Measurements from ENCODE around the gene MORN5.

Gene MORN5

DNA sequence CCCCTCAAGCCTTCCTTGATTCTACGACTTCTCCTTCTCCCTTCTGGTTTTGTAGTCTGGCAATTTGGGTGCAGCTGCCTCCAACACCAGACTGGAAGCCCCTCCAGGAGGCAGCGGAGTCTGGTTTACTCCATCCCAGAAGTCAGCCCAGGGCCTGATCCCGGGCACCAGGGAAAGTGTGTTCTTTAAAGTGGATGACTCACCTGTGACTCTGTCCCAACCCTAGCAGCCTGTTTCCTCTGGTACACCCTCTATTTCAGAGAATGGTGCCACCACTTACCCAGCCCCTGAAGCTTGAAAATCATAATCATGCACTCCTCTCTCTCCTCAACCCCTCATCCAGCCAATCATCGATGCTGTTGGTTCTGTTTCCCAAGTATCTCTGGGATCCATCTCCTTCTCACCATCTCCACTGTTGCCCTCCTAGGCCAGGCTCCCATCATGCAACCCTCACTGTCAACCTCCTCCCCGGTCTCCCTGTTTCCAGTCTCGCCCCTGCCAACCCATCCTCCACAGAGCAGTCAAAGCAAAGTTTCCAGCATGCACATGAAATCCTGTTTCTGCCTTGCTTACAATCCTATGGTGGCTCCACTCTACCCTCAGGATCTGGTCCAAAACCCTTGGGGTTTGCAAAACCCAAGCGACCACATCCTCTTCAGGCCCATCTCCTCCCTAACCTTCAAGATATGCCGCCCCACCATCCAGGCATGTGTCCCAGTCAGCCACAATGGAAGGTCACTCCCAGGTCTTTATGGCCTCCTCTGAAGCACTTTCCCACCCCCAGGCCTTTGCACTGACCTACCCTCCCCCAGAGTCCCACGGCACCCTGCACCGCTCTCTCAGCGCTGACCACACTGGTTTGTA is 58.6 kb downstream of the MORN5 start:
- DNase-seq = no peak

DNA sequence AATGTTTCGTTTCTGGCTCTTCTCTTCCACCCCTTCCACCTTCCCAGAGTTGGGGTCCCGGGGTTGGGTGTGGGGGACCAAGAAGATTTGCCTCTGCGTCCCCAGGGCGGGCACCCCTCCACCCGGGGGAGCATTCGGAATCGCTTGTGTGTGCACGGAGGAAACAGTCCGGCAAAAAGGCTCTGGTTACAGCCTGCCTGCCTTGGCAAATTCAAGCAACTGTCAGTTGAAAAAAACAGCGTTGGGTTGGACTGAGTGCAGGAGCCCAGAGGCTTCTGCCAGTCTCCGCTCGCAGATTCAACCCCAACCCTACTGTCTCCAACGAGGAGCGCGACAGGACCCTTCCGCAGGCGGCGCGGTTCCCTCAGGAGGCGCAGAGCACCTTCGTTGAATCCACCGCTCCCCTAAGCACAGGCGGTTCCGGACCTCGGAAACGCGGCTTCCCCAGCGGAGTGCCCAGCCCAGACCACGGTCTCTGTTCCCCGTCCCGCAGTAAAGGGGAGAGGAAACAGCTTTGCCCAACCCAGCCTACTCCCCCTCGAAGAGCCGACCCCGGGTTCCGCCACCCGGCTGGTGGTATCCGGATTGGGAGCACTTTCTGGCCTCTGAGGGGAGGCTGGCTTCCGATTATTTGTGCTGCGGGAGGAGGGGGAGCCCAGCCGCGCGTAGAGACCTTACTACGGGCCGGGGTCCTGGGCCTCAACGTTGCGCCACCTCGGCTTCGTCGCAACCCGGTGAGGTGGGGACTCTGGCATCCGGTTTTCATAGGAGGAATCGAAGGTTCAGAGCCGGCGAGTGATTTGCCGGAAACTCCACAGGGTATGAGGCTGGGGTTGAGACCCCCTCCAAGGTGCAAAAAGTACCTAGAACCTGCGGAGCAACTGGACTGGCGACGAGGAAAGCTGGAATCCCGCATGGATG is 59.5 kb downstream of the MORN5 start:
- DNase-seq = no peak

- no peak for DNase-seq
Observed at GRCh38 chr9:122219856-122220672, 60.4 kb downstream of the MORN5 start.

- no peak for DNase-seq
Observed at GRCh38 chr9:122220673-122221182, 61.0 kb downstream of the MORN5 start.

DNA sequence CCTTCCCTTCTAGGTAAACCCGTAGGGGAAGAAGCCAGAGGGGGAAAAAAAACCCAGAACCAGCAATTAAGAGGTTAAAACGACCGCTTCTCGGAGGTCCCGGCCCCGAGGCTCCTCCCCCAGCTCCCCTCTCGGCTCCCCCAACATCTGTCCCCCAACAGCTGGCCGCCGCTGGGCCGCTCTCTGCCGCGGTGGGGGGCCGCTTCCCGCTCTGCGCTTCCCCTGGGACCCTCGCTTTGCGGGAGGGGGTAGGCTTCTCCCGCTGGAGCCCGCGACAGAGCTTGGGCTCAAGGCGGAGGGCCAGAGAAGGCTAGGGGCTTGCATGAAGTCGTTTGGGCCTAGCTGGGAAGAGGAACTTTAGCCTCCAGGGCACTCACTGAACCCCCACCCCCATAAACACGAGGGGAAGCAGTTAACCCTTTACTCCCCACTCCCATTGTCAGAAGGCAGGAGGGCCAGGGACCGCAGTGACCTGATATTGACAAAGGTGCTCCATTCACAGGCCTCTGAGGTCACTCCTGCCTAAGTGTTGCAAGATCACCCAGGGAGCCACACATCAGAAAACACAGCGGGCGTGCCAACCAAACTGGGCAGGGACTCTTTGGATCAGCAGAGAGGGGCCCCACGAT is 61.6 kb downstream of the MORN5 start:
- DNase-seq = no peak

DNA sequence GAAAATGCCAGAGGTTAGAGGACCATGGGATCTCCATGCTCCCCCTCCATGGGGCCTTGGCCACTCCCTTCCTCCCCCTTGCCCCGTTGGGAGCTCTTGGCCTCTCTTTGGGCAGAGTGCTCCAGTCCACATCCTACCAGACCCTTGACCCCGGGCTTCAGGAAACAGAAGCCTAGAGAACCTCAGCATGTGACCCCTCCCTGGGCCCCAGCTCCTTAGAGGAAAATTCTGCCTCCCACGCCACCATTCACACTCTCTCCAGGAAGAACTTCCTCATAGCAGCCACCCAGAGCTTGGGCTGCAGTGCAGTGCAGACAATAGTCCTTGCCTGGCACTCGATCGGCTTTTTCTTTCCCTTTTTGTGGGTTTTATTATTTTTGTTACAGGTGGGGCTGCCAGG is 63.1 kb downstream of the MORN5 start:
- no peak for DNase-seq

GRCh38 chr9:122223435-122223834 is 63.7 kb downstream of the MORN5 start:
- DNase-seq = no peak

DNA sequence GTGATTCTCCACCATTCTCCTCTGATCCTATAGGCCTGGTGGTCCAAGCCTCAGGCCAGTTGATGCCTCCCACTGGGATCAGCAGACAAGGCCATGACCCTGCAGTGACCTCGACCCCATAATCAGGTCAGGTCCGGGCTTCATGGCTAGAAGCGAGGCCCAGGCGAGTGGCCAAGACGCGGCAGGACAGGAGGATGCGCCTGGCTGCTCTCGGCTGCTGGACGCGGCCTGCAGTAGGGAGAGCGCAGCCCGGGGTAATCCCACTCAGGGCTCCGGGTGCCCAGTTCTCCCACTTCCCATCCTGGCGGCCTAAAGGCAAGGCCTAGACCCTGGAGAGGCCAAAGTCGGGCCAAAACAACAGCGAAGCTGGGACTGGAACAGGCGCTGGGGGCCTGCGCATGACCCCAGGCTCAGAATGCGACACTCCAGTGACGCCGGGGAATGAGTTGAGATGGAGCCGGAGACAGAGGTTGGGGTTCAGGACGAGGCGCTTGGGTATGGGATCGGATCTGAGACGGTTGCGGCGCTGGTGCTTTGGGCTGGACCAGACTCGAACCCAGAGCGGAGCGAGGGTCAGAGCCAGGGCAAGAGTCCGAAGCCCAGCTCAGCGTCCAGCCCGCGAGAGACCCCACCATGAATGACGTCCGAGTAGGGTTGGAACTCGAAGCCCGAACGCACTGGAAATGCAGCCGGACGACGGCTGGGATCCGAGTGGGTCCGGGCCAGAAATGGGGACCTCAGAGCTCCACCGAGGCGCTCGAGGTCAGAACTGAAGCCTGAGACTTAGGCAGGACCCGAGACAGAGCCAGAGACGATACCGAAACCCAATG is 65.8 kb downstream of the MORN5 start:
- no peak for DNase-seq

- DNase-seq = no peak
Observed at GRCh38 chr9:122226142-122226757, 66.5 kb downstream of the MORN5 start.

- no peak for DNase-seq
Observed at GRCh38 chr9:122226758-122227574, 67.3 kb downstream of the MORN5 start.

- no peak for DNase-seq
Observed at GRCh38 chr9:122227575-122227900, 67.8 kb downstream of the MORN5 start.

- no peak for DNase-seq
Observed at GRCh38 chr9:122228191-122228567, 68.5 kb downstream of the MORN5 start.

- DNase-seq = no peak
Observed at GRCh38 chr9:122228568-122229484, 69.1 kb downstream of the MORN5 start, which contains the start of gene LHX6. TSS of gene LHX6 (minus strand) at chr9:122228957. CDS start at chr9:122228740, 217 bp downstream.

DNA sequence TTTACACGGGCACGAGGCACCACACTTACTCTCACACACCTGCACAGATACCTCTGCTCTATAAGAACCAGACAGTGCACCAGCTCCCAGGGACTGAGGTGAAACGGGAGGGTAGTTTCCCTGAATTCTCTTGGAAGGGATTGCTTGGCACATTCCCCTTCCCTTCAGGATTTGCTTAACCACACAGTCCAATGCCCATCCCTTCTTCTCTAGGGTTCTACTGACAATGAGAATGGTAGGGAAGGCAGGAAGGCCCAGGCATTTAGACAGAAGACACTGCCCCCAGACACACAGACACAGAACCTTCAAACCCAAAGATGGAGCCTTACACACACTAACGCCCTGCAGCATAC is 69.8 kb downstream of the MORN5 start:
- no peak for DNase-seq

- DNase-seq = no peak
Observed at GRCh38 chr9:122232796-122233306, 73.1 kb downstream of the MORN5 start.

DNA sequence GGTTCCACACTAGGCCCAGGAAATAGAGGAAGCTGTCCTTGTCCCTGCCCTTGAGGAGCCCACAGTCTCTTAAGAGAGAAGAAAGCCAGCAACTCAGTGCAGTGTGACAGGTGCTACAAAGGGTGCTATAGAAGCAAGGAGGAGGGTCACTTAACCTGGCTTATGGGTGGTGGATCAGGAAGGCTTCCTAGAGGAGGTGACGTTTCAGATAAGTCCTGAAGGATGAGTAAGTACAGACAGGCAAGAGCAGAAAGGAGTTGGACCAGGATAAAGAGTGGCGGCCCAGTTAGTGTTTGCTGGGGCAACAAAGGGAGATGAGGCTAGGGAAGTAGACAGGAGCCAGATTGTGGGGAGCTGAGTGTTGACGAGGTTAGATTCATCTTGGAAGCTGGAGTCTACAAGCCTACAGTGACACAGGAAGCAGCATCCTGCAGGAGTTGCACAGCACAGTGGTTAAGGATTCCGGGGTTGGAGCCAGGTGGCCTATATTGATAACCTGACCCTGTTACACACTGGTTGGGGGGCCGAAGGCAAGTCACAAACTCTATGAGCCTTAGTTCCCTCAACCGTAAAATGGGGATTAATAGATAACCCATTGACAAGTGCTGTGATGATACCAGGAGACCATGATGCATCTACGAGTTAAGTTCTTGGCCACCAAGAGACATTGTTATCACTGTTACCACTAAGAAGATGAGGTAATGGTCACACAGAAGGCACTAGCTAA is 74.5 kb downstream of the MORN5 start:
- DNase-seq = no peak

GRCh38 chr9:122236681-122237080 is 77.0 kb downstream of the MORN5 start:
- DNase-seq = no peak

- DNase-seq = no peak
Observed at GRCh38 chr9:122239722-122240121, 80.0 kb downstream of the MORN5 start.

Measured in DMS 273 treated with DMSO at 0.1 percent for 48 hours (cell line).